ENCODE measurements around the gene SLC35D2. TPM values are rescaled to one million over a fixed set of nuclear protein-coding genes. Genes with fewer than 3 reads are reported as not detected.

Gene SLC35D2
- total RNA-seq, 3 donors from 2014 or later (not counting 1 experiment from before 2014, with no cell fraction given) = 13.4 to 18.9 (median 17.3) TPM

- peaks cover 26 to 29% of the 10 kb centered on the region in 2 donors for H3K4me1 Mint-ChIP-seq
- H3K9me3 ChIP-seq (ENCODE audit: control insufficient read depth, insufficient read depth, low read length) = no peaks in the 10 kb centered on the region
- peaks cover 36% of the 10 kb centered on the region for H3K4me1 ChIP-seq (ENCODE audit: control insufficient read depth, insufficient read depth, low read length)
- 57% methylated on average over 5 of the region's 6 CpGs for WGBS (ENCODE audit: insufficient coverage)
- H3K27ac ChIP-seq (ENCODE audit: low read length) = peak overlapping the region; percentile 40
- H3K27me3 ChIP-seq (ENCODE audit: control insufficient read depth, insufficient read depth, low read length) = no peaks in the 10 kb centered on the region
- no peak overlapping the region for H3K4me3 ChIP-seq (ENCODE audit: low read length)
- H3K9me3 Mint-ChIP-seq = no peaks in the 10 kb centered on the region
- H3K36me3 ChIP-seq (ENCODE audit: control insufficient read depth, insufficient read depth, low read length) = no peaks in the 10 kb centered on the region
- intact Hi-C loops (cut with micrococcal nuclease) = no loop called here
- DNase-seq (peak in 1 of 2 donors; percentile 41), ATAC-seq (no peak)
- H3K27ac Mint-ChIP-seq = peak overlapping the region in 1 of 2 donors; percentile 89
- TF ChIP-seq CTCF (IDR thresholded peaks at IDR 0.05) = no peak
- H3K27me3 Mint-ChIP-seq (ENCODE audit: low read depth in 2 of 2) = no peaks in the 10 kb centered on the region
- peak overlapping the region; percentile 37 for H3K4me3 Mint-ChIP-seq
- no peaks in the 10 kb centered on the region for H3K36me3 Mint-ChIP-seq
Observed at GRCh38 chr9:96420468-96421219, 37.1 kb upstream of the SLC35D2 start.

- H3K9me3 Mint-ChIP-seq = no peaks in the 10 kb centered on the region
- H3K9me3 ChIP-seq (ENCODE audit: control insufficient read depth, insufficient read depth, low read length) = no peaks in the 10 kb centered on the region
- DNase-seq (no peak), ATAC-seq (no peak)
- H3K27me3 Mint-ChIP-seq (ENCODE audit: low read depth in 2 of 2) = no peaks in the 10 kb centered on the region
- H3K4me3 ChIP-seq (ENCODE audit: low read length) = peak overlapping the region; percentile 86
- no peak for TF ChIP-seq CTCF (IDR thresholded peaks at IDR 0.05)
- peaks cover 18 to 22% of the 10 kb centered on the region in 2 donors for H3K4me1 Mint-ChIP-seq
- H3K36me3 Mint-ChIP-seq = no peaks in the 10 kb centered on the region
- peak overlapping the region; percentile 89 to 97 for H3K27ac Mint-ChIP-seq
- H3K27ac ChIP-seq (ENCODE audit: low read length) = peak overlapping the region; percentile 91
- peak overlapping the region; percentile 89 for H3K4me3 Mint-ChIP-seq
- H3K36me3 ChIP-seq (ENCODE audit: control insufficient read depth, insufficient read depth, low read length) = no peaks in the 10 kb centered on the region
- peaks cover 27% of the 10 kb centered on the region for H3K4me1 ChIP-seq (ENCODE audit: control insufficient read depth, insufficient read depth, low read length)
- no peaks in the 10 kb centered on the region for H3K27me3 ChIP-seq (ENCODE audit: control insufficient read depth, insufficient read depth, low read length)
- 83% methylated on average over 2 of the region's 2 CpGs for WGBS (ENCODE audit: insufficient coverage)
- intact Hi-C loops (cut with micrococcal nuclease) = loop anchor here (5.0 to 10.0 kb wide), 3 partner anchors 37 to 915 kb away; partner anchors contain the start of gene SLC35D2
Observed at GRCh38 chr9:96419691-96419969, 36.1 kb upstream of the SLC35D2 start.

GRCh38 chr9:96418920-96419690, 35.6 kb upstream of the SLC35D2 start:
- TF ChIP-seq CTCF (IDR thresholded peaks at IDR 0.05) = no peak
- no peaks in the 10 kb centered on the region for H3K27me3 ChIP-seq (ENCODE audit: control insufficient read depth, insufficient read depth, low read length)
- peak overlapping the region; percentile 86 for H3K4me3 ChIP-seq (ENCODE audit: low read length)
- peaks cover 30% of the 10 kb centered on the region for H3K4me1 ChIP-seq (ENCODE audit: control insufficient read depth, insufficient read depth, low read length)
- peak overlapping the region; percentile 91 for H3K27ac ChIP-seq (ENCODE audit: low read length)
- H3K9me3 ChIP-seq (ENCODE audit: control insufficient read depth, insufficient read depth, low read length) = no peaks in the 10 kb centered on the region
- DNase-seq (peak; percentile 46 to 71), ATAC-seq (peak; percentile 5 to 14 (median 6))
- no peaks in the 10 kb centered on the region for H3K27me3 Mint-ChIP-seq (ENCODE audit: low read depth in 2 of 2)
- no peaks in the 10 kb centered on the region for H3K36me3 ChIP-seq (ENCODE audit: control insufficient read depth, insufficient read depth, low read length)
- peaks cover 19 to 24% of the 10 kb centered on the region in 2 donors for H3K4me1 Mint-ChIP-seq
- intact Hi-C loops (cut with micrococcal nuclease) = loop anchor here (1.0 to 10.0 kb wide), 4 partner anchors 30 to 914 kb away; partner anchors contain the start of gene SLC35D2
- H3K4me3 Mint-ChIP-seq = peak overlapping the region; percentile 89
- H3K36me3 Mint-ChIP-seq = no peaks in the 10 kb centered on the region
- H3K9me3 Mint-ChIP-seq = no peaks in the 10 kb centered on the region
- peak overlapping the region; percentile 89 to 97 for H3K27ac Mint-ChIP-seq
- under 1% methylated on average over 57 of the region's 58 CpGs for WGBS (ENCODE audit: insufficient coverage)
